Natural killer cell (primary cell): ENCODE results near the gene MYL5. TPM values are rescaled to one million over a fixed set of nuclear protein-coding genes. Genes with fewer than 3 reads are reported as not detected.

Experiments
- ATAC-seq, 3 donors: fragments of 150-1000 bp in 2 of 3; fragments of 200-7000 bp in 1 of 3; cut with Tn5 transposase; 1 replicate in 1 of 3; 2 replicates in 2 of 3; pipeline ENCODE4 v1.10.0; 2021; ENCODE audit warnings: mild to moderate bottlenecking in 2 of 3, moderate library complexity in 2 of 3
- DNase-seq, 2 donors: peaks; one replicate each; pipeline versions ENCODE4 v3.0.0 to v3.0.0-alpha.2; 2013 to 2021; ENCODE audit warnings: mixed read lengths in 1 of 2
- H3K27ac ChIP-seq: one replicate; pipeline ENCODE4 v1.5.1; 2013; ENCODE audit warnings: mild to moderate bottlenecking, low read length
- H3K27me3 ChIP-seq: one replicate; pipeline ENCODE4 v1.6.1; 2013; ENCODE audit warnings: low read length; ENCODE audit not compliant: control insufficient read depth, insufficient read depth
- H3K36me3 ChIP-seq: one replicate; pipeline ENCODE4 v1.6.1; 2013; ENCODE audit warnings: low read length; ENCODE audit not compliant: control insufficient read depth, insufficient read depth
- H3K4me1 ChIP-seq: one replicate; pipeline ENCODE4 v1.6.1; 2013; ENCODE audit warnings: low read length; ENCODE audit not compliant: control insufficient read depth, insufficient read depth
- H3K4me3 ChIP-seq: one replicate; pipeline ENCODE4 v1.5.1; 2013; ENCODE audit warnings: low read length
- H3K9me3 ChIP-seq: one replicate; pipeline ENCODE4 v1.6.1; 2013; ENCODE audit warnings: low read length; ENCODE audit not compliant: control insufficient read depth, insufficient read depth
- H3K27ac Mint-ChIP-seq, 2 donors: one replicate each; pipeline ENCODE4 v1.8.0; 2022; ENCODE audit warnings: mild to moderate bottlenecking in 2 of 2, mixed read lengths in 2 of 2, moderate library complexity in 1 of 2
- H3K27me3 Mint-ChIP-seq, 2 donors: one replicate each; pipeline ENCODE4 v1.8.0; 2022; ENCODE audit warnings: low read depth in 2 of 2, mixed read lengths in 2 of 2
- H3K36me3 Mint-ChIP-seq: one replicate; pipeline ENCODE4 v1.8.0; 2022; ENCODE audit warnings: mixed read lengths
- H3K4me1 Mint-ChIP-seq, 2 donors: one replicate each; pipeline ENCODE4 v1.8.0; 2022; ENCODE audit warnings: mixed read lengths in 2 of 2
- H3K4me3 Mint-ChIP-seq: one replicate; pipeline ENCODE4 v1.8.0; 2022; ENCODE audit warnings: mild to moderate bottlenecking, moderate library complexity, mixed read lengths
- H3K9me3 Mint-ChIP-seq, 2 donors: one replicate each; pipeline ENCODE4 v1.8.0; 2022; ENCODE audit warnings: mixed read lengths in 2 of 2
- CTCF ChIP-seq: fragments of 200-600 bp; IDR thresholded peaks from one replicate; pipeline ENCODE4 v1.8.0; 2022; ENCODE audit warnings: antibody characterized with exemption
- WGBS: methylation state at CpG from one replicate; pipeline ENCODE4 v1.1.7; 2013; ENCODE audit warnings: missing lambda C conversion rate; ENCODE audit not compliant: insufficient coverage; 5-methylcytosine and 5-hydroxymethylcytosine counted together
- intact Hi-C: fragments of 100-400 bp; cut with micrococcal nuclease; formaldehyde crosslinking; loops from one replicate; pipeline ENCODE4 v1.14.2; 2022
- total RNA-seq, 4 donors: library from RNA; stranded (reverse); fragments of 120-200 nt in 1 of 4; gene quantifications; one replicate each; pipeline versions ENCODE4 v1.2.3 to v1.2.4, GENCODE V29; 2013 to 2022

Gene MYL5
- total RNA-seq, 3 donors from 2014 or later (not counting 1 experiment from before 2014, with no cell fraction given), result 23.4 to 39.5 (median 30.1) TPM

GRCh38 chr4:630656-631055 is 43.7 kb upstream of the MYL5 start:
- Histone ChIP-seq H3K4me3 (no peak overlapping the region), H3K9me3 (no peaks in the 10 kb centered on the region), H3K36me3 (no peaks in the 10 kb centered on the region), H3K27me3 (no peaks in the 10 kb centered on the region), H3K27ac (no peak overlapping the region), H3K4me1 (no peaks in the 10 kb centered on the region)
- no peak for DNase-seq
- TF ChIP-seq CTCF, result no peak
- H3K27ac Mint-ChIP-seq, result no peak overlapping the region
- H3K4me1 Mint-ChIP-seq, result no peaks in the 10 kb centered on the region
- no peak overlapping the region for H3K4me3 Mint-ChIP-seq
- peaks cover 0 to 2% of the 10 kb centered on the region in 2 donors for H3K27me3 Mint-ChIP-seq
- intact Hi-C loops, result no loop called here
- WGBS, result 81% methylated on average over 9 of the region's 9 CpGs
- no peaks in the 10 kb centered on the region for H3K36me3 Mint-ChIP-seq
- no peak for ATAC-seq
- H3K9me3 Mint-ChIP-seq, result peaks cover 0 to 2% of the 10 kb centered on the region in 2 donors

GRCh38 chr4:632196-632790 is 42.0 kb upstream of the MYL5 start:
- intact Hi-C loops, result no loop called here
- H3K27me3 ChIP-seq, result no peaks in the 10 kb centered on the region
- no peaks in the 10 kb centered on the region for H3K4me1 ChIP-seq
- ATAC-seq (no peak), DNase-seq (no peak)
- 92% methylated on average over 16 of the region's 16 CpGs for WGBS
- H3K27ac ChIP-seq, result no peak overlapping the region
- no peak overlapping the region for H3K4me3 ChIP-seq
- peaks cover 0 to 2% of the 10 kb centered on the region in 2 donors for H3K9me3 Mint-ChIP-seq
- H3K36me3 Mint-ChIP-seq, result no peaks in the 10 kb centered on the region
- H3K4me1 Mint-ChIP-seq, result no peaks in the 10 kb centered on the region
- peaks cover 0 to 2% of the 10 kb centered on the region in 2 donors for H3K27me3 Mint-ChIP-seq
- no peaks in the 10 kb centered on the region for H3K36me3 ChIP-seq
- H3K27ac Mint-ChIP-seq, result no peak overlapping the region
- H3K4me3 Mint-ChIP-seq, result no peak overlapping the region
- TF ChIP-seq CTCF, result no peak
- no peaks in the 10 kb centered on the region for H3K9me3 ChIP-seq

GRCh38 chr4:632926-633325 is 41.4 kb upstream of the MYL5 start:
- TF ChIP-seq CTCF, result no peak
- no peaks in the 10 kb centered on the region for H3K36me3 Mint-ChIP-seq

GRCh38 chr4:633406-633805 is 40.9 kb upstream of the MYL5 start:
- Mint-ChIP-seq H3K27me3 (peaks cover 0 to 2% of the 10 kb centered on the region in 2 donors), H3K4me3 (no peak overlapping the region), H3K27ac (no peak overlapping the region), H3K4me1 (no peaks in the 10 kb centered on the region), H3K9me3 (peaks cover 0 to 2% of the 10 kb centered on the region in 2 donors), H3K36me3 (no peaks in the 10 kb centered on the region)
- intact Hi-C loops, result no loop called here
- WGBS, result 67% methylated on average over 9 of the region's 9 CpGs
- TF ChIP-seq CTCF, result no peak
- H3K9me3 ChIP-seq, result no peaks in the 10 kb centered on the region
- H3K4me1 ChIP-seq, result no peaks in the 10 kb centered on the region
- no peaks in the 10 kb centered on the region for H3K27me3 ChIP-seq
- ATAC-seq (no peak), DNase-seq (no peak)
- no peaks in the 10 kb centered on the region for H3K36me3 ChIP-seq
- H3K4me3 ChIP-seq, result no peak overlapping the region
- no peak overlapping the region for H3K27ac ChIP-seq

More at GRCh38 chr4:632926-633325, 41.4 kb upstream of the MYL5 start:
- Histone ChIP-seq H3K4me1 (no peaks in the 10 kb centered on the region), H3K36me3 (no peaks in the 10 kb centered on the region), H3K27me3 (no peaks in the 10 kb centered on the region), H3K27ac (no peak overlapping the region), H3K4me3 (no peak overlapping the region), H3K9me3 (no peaks in the 10 kb centered on the region)
- Mint-ChIP-seq H3K27me3 (peaks cover 0 to 2% of the 10 kb centered on the region in 2 donors), H3K27ac (no peak overlapping the region), H3K9me3 (peaks cover 0 to 2% of the 10 kb centered on the region in 2 donors), H3K4me1 (no peaks in the 10 kb centered on the region), H3K4me3 (no peak overlapping the region)
- 82% methylated on average over 6 of the region's 6 CpGs for WGBS
- ATAC-seq (no peak), DNase-seq (no peak)
- intact Hi-C loops, result no loop called here
